Keratinocyte (primary cell): ENCODE measurements around the gene TTC4. TPM values are rescaled to one million over a fixed set of nuclear protein-coding genes. Genes with fewer than 3 reads are reported as not detected.

Experiments used
- DNase-seq: peaks from one replicate; pipeline ENCODE4 v3.0.0-alpha.2; 2011; ENCODE audit warnings: low read depth, missing footprints, low spot score
- FAIRE-seq: peaks from 2 replicates; lab custom pipeline; 2011; peaks lifted over from hg19 to GRCh38; lab: Jason Lieb, UNC
- H2AFZ ChIP-seq: 2 replicates; pipeline ENCODE4 v1.6.0; 2012; ENCODE audit warnings: low read length, control low read depth, inconsistent platforms; ENCODE audit not compliant: control insufficient read depth
- H3K27ac ChIP-seq: 2 replicates; pipeline ENCODE4 v1.5.1; 2011; ENCODE audit warnings: low read length; ENCODE audit not compliant: control insufficient read depth, insufficient read depth
- H3K27me3 ChIP-seq: 3 replicates; pipeline ENCODE4 v1.6.0; 2011; ENCODE audit warnings: low read length; ENCODE audit not compliant: control insufficient read depth, insufficient read depth; ENCODE audit errors: extremely low read depth
- H3K36me3 ChIP-seq, 2 experiments: 2 replicates in 1 of 2; 3 replicates in 1 of 2; pipeline ENCODE4 v1.5.1; 2011; ENCODE audit warnings: low read length in 2 of 2, mild to moderate bottlenecking in 1 of 2; ENCODE audit not compliant: control insufficient read depth in 2 of 2, insufficient read depth in 2 of 2; ENCODE audit errors: extremely low read depth in 1 of 2
- H3K4me1 ChIP-seq: 3 replicates; pipeline ENCODE4 v1.5.1; 2011; ENCODE audit warnings: low read length; ENCODE audit not compliant: control insufficient read depth, insufficient read depth; ENCODE audit errors: extremely low read depth
- H3K4me2 ChIP-seq: 3 replicates; pipeline ENCODE4 v1.6.0; 2011; ENCODE audit warnings: low read depth, low read length; ENCODE audit not compliant: control insufficient read depth, insufficient read depth; ENCODE audit errors: extremely low read depth
- H3K4me3 ChIP-seq, 3 experiments: fragments of 200-600 bp in 1 of 3; sonication (generic) in 1 of 3; 2 replicates in 2 of 3; 3 replicates in 1 of 3; pipeline ENCODE4 v1.5.1; 2011 to 2016; ENCODE audit warnings: low read length in 3 of 3, mild to moderate bottlenecking in 3 of 3, control low read depth in 2 of 3, inconsistent platforms in 1 of 3, low read depth in 1 of 3, mixed read lengths in 1 of 3, mixed run types in 1 of 3, moderate library complexity in 1 of 3; ENCODE audit not compliant: control insufficient read depth in 2 of 3, insufficient read depth in 2 of 3; ENCODE audit errors: extremely low read depth in 1 of 3
- H3K79me2 ChIP-seq: 2 replicates; pipeline ENCODE4 v1.6.0; 2012; ENCODE audit warnings: low read length; ENCODE audit not compliant: control insufficient read depth, insufficient read depth
- H3K9ac ChIP-seq: 3 replicates; pipeline ENCODE4 v1.6.0; 2011; ENCODE audit warnings: low read length; ENCODE audit not compliant: control insufficient read depth, insufficient read depth; ENCODE audit errors: extremely low read depth
- H3K9me1 ChIP-seq: 3 replicates; pipeline ENCODE4 v1.6.0; 2011; ENCODE audit warnings: low read length; ENCODE audit not compliant: control insufficient read depth, insufficient read depth; ENCODE audit errors: extremely low read depth
- H3K9me3 ChIP-seq: 2 replicates; pipeline ENCODE4 v1.5.1; 2012; ENCODE audit warnings: low read depth, low read length; ENCODE audit not compliant: control insufficient read depth
- H4K20me1 ChIP-seq: 3 replicates; pipeline ENCODE4 v1.6.0; 2011; ENCODE audit warnings: low read length; ENCODE audit not compliant: control insufficient read depth, insufficient read depth; ENCODE audit errors: extremely low read depth
- CTCF ChIP-seq, 3 experiments: IDR thresholded peaks in 1 of 3; conservative IDR thresholded peaks in 1 of 3; optimal IDR thresholded peaks in 1 of 3; 2 replicates in 2 of 3; 3 replicates in 1 of 3; pipeline versions ENCODE3 to v1.5.1; 2011; ENCODE audit warnings: low read length in 3 of 3, mild to moderate bottlenecking in 3 of 3, moderate library complexity in 2 of 3, control low read depth in 1 of 3, inconsistent platforms in 1 of 3; ENCODE audit not compliant: insufficient read depth in 2 of 3; ENCODE audit errors: extremely low read depth in 1 of 3
- EZH2 ChIP-seq: IDR thresholded peaks from one replicate; pipeline ENCODE4 v1.6.1; 2012; ENCODE audit warnings: inconsistent platforms, mild to moderate bottlenecking, low read length, moderate library complexity
- dilution Hi-C: fragments of 300-500 bp; cut with MboI; formaldehyde crosslinking; loops from one replicate; pipeline ENCODE4 v1.7.0; 2020; ENCODE audit warnings: low sequenced_read_pairs; ENCODE audit not compliant: extremely low pct_ligation_motif_present
- polyA plus RNA-seq, 5 experiments: library from polyadenylated mRNA; depleted of rRNA in 3 of 5; stranded (reverse) in 3 of 5; stranded (forward) in 1 of 5; unstranded in 1 of 5; fragments of >200 nt; gene quantifications; 1 replicate in 1 of 5; 2 replicates in 3 of 5; 3 replicates in 1 of 5; pipeline versions ENCODE4 v1.2.1 to v1.2.3, GENCODE V29; 2011 to 2012; ENCODE audit warnings: missing spikeins in 2 of 5, low read depth in 1 of 5, low replicate concordance in 1 of 5

The TTC4 gene
- polyA plus RNA-seq, 1 donor (not counting 4 experiments of a cell fraction or from before 2014, with no cell fraction given) = 40.3 TPM

GRCh38 chr1:54723985-54724384 is 8.3 kb downstream of the TTC4 start:
- TF ChIP-seq EZH2 (no peak), CTCF (optimal IDR thresholded peaks at IDR 0.05 in 1 of 3, IDR thresholded peaks at IDR 0.05 in 1 of 3, conservative IDR thresholded peaks at IDR 0.05 in 1 of 3; ENCODE audit: extremely low read depth in 1 of 3, insufficient read depth in 2 of 3, low read length in 3 of 3) (no peak)
- Histone ChIP-seq H3K4me2 (no peak overlapping the region), H3K79me2 (peaks cover 5% of the 10 kb centered on the region), H3K27ac (no peak overlapping the region), H3K9me3 (no peaks in the 10 kb centered on the region), H3K9ac (no peak overlapping the region), H3K36me3 (peaks cover 20 to 52% of the 10 kb centered on the region in 2 experiments), H2AFZ (no peak overlapping the region), H3K4me3 (no peak overlapping the region), H3K9me1 (no peaks in the 10 kb centered on the region), H3K4me1 (no peaks in the 10 kb centered on the region), H4K20me1 (no peaks in the 10 kb centered on the region), H3K27me3 (no peaks in the 10 kb centered on the region)
- FAIRE-seq (no peak), DNase-seq (no peak)
- dilution Hi-C loops = no loop called here

- dilution Hi-C loops = no loop called here
- no peak overlapping the region for H2AFZ ChIP-seq
- DNase-seq (no peak), FAIRE-seq (no peak)
- H3K9me3 ChIP-seq = no peaks in the 10 kb centered on the region
- no peaks in the 10 kb centered on the region for H3K4me1 ChIP-seq
- H3K9me1 ChIP-seq = no peaks in the 10 kb centered on the region
- H4K20me1 ChIP-seq = no peaks in the 10 kb centered on the region
- TF ChIP-seq EZH2 (no peak), CTCF (optimal IDR thresholded peaks at IDR 0.05 in 1 of 3, IDR thresholded peaks at IDR 0.05 in 1 of 3, conservative IDR thresholded peaks at IDR 0.05 in 1 of 3; ENCODE audit: extremely low read depth in 1 of 3, insufficient read depth in 2 of 3, low read length in 3 of 3) (no peak)
- no peak overlapping the region for H3K9ac ChIP-seq
- no peak overlapping the region for H3K4me2 ChIP-seq
- H3K36me3 ChIP-seq = peaks cover 17 to 45% of the 10 kb centered on the region in 2 experiments
- H3K79me2 ChIP-seq = no peaks in the 10 kb centered on the region
- H3K27ac ChIP-seq = no peak overlapping the region
- no peaks in the 10 kb centered on the region for H3K27me3 ChIP-seq
- H3K4me3 ChIP-seq = no peak overlapping the region
These were observed 9.1 kb downstream of the TTC4 start for GRCh38 chr1:54724771-54725170.
